DMS 273 treated with DMSO at 0.1 percent for 48 hours (cell line): ENCODE measurements around the gene HLF.
A peak's percentile ranks its signal among the peaks of the same experiment; 100 is the strongest.

Experiments
- DNase-seq: peaks from one replicate; lab custom pipeline; 2025; lab: John Stamatoyannopoulos, UW

Gene HLF

DNA sequence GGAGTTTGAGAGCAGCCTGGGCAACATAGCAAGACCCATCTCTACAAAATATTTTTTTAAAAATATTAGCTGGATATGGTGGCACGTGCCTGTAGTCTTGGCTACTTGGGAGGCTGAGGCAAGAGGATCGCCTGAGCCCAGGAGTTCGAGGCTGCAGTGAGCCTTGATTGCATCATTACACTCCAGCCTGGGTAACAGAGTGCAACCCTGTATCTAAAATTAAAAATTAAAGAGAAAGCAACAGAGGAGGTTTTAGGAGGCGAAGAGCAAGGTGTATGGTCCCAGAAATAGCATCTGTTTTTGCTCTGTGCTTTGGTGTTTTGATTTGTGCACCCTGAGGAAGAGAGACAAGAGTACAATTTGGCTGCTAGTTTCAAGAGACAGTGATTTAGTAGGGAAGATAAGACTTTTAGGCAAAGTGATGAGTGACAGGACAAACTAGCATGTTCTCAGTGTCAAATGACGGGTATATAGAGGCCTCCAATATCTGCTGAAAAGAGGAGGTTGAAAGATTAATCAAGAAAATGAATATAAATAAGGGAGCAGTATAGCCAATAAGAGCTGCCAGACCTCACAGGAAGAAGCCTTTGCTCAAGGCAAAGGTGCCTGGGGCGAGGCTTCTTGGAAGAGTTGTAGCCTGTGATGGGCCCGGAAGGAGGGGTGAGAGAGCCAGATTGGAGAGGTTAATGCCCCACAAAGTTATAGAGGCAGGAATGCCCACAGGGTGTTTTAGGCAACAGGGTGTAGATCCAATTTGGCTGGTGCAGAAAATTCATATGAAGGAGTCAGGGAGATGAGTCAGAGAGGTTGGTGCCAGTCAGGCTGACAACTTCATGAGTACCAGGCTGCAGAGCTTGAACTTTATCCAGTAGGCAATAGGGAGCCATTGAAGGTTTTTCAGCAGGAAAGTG, 11.4 kb downstream of the HLF start:
- no peak for DNase-seq

DNA sequence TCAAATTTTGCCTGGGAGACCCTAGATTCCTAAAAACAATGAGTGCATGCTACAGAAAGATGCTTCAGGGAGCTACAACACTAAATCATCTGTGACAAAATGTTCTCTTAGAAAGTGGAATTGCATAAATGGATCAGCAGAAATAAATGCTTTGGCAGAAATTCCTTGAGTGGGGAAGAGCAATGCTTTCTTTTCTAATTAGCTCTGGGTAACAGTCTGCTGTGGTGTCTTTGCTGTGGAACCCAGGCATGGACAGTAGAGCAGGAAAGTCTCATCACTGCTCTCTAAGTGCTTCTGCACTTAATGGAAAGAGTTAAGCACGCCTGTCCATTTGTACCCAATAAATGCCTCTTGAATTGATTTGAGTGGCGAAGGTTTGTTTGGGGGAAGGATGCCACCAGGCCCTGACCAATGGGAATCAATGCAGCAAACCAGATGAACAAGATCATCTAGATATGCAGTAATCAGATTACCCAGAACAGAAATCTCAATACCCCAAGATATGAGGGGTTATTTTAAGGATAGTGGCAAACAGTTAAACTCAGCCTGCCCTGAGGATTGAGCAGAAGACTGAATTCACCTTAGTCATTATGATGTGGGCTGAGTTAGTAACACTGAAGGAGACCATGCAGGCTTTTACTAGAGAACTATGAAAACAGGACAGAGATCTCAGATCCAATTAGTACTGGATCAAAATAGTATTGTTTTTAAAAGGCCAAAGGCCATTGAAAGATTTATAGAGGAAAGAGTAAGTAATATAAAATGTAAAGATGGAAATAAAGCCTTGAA, 13.6 kb downstream of the HLF start:
- DNase-seq: no peak

DNA sequence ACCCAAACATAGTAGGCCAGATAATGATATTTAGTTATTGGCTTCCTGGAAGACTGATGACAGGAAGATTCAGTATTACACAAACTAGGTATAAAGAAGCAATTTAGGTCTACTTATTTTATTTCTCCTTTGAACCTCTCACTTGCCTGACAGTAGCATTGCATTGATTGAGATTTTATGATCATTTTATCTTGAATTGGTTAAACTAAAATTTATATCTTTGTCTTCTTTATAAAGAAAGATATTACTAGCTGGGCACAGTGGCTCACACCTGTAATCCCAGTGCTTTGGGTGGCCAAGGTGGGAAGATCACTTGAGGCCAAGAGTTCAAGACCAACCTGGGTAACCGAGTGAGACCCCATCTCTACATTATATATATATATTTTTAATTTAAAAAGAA, 14.4 kb downstream of the HLF start:
- DNase-seq: no peak

DNA sequence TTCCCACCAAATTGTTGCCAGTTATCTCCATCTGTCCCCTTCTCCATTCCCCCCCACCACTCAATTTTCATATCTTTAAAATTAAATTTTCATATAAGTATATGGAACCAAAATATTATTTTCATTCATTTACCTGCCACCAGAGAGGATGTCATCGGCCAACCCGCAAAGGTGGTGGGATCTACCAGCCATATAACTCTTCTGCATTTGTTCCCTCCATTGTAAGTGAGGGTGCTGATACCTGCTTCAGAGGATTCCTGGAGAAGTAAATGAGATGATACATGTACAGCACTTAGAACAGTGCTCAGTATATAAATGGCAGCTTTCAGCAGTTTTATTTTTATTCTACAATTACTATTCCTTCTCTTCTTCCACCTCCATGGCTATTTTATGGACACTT, 15.0 kb downstream of the HLF start:
- no peak for DNase-seq

DNA sequence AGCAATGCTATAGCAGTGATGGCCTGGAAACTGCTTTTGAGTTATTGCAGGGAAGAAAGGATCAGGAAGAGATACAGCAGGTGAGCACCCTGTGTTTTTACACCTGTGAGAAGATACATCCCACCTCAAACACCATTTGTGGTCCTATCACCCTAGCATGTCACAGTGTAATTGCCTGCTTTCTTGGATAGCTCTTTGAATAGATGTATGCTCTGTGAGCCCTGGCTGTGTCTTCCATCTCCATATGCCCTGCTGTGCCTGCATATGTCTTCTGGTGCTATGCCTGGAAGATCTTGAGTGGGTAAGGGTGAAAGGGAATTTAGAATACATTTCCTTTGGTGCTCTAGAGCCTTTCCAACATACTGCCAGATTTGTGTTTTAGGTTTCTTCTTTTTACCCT, 15.5 kb downstream of the HLF start:
- DNase-seq: no peak

DNA sequence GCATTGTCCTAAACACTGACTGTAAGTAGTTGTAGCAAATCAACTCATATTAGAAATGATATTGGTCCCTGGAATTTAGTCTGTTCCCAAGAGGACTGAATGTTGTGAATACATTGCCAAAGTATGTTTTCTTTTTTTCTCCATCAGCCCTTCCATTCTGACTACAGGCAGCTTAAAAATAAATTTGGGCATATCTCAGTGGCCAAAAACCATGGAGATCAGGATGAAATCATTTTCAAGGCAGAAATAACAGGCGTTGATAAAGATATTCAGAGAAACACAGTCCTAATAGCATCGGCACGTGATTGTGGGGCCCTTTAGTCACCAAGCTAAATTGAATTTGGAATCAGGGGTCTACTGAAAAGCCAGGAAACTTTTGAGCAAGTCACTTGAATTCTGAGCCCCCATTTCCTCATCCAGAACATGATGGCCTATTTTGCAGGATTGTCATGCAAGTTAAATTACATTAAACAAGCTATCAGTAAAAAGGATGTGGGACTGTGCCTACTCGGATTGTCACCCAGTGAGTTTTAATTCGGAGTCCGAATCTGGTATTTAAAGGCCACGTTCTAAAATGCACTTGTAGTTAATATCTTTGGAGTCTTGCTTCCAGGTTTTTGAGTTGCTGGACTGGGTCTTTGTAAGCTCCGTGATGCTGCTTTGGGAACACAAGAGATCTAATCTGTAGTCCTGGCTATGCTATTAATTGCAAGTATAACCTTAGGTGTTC, 17.1 kb downstream of the HLF start:
- DNase-seq: no peak

DNA sequence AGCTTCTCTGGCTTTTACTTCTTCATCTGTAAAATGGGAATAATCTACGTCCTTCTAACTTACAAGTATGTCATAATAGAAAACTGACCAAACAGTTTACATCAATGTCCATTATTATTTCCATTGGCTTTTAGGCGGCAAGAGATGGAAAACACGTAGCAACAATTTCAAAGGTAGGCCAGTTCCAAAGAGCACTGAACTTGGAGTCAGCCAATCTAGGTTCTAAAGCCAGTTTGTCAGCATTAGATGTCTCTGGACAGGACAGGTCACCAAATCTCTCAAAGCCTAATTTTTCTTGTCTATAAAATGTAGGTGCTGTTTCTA, 17.6 kb downstream of the HLF start:
- DNase-seq: no peak

DNA sequence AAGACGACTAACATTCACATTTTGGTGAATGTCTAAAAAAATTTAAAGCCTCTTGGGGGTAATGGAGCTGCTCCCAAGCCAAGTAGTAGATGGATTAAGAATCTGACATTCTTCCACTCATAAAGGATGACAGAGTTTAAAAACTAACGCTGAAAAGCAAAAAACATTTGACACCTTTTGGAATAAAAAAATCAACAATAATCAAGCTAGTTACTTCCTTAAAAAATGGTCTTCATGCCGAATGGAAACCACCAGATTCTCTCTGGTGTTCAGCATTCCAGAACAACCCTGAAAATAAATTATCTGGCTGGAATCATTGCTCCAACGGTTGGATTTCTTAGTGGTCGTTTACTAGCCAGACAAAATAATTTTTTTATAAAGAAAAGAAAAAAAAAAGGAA, 18.0 kb downstream of the HLF start:
- DNase-seq: no peak

DNA sequence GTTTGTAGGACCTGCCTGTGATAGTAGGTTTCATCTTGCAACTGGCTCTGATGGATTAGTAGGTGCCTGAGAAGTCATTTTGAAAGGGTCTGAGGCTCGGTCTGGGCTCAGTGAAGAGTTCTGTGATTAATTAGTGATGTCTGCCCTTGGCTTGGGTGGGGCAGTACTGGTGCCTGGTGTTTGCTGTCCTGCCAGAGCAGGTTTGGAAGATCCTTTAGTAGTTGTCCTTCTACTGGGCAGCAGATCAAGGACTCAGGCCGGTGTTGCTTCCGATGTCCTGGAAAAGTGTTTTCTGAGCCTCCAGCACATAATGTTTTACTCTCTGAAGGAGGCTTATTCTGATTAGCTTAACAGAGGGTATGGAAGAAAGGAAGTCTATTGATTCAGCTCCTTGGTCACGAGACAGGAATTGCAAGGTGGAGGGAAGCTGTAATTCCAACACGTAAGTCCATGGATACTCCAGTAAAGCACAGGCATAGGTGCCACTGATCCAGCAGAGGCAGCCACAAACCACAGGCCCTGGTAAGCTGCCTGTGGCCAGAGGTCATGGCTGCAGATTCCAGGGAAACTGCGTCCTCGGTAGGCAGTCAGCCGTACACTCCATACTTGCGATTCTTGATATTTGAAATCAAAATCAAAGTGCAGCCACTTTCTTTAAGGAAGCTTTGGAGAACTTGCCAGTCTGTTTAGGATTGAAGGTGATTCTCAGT, 18.7 kb downstream of the HLF start:
- DNase-seq: no peak

DNA sequence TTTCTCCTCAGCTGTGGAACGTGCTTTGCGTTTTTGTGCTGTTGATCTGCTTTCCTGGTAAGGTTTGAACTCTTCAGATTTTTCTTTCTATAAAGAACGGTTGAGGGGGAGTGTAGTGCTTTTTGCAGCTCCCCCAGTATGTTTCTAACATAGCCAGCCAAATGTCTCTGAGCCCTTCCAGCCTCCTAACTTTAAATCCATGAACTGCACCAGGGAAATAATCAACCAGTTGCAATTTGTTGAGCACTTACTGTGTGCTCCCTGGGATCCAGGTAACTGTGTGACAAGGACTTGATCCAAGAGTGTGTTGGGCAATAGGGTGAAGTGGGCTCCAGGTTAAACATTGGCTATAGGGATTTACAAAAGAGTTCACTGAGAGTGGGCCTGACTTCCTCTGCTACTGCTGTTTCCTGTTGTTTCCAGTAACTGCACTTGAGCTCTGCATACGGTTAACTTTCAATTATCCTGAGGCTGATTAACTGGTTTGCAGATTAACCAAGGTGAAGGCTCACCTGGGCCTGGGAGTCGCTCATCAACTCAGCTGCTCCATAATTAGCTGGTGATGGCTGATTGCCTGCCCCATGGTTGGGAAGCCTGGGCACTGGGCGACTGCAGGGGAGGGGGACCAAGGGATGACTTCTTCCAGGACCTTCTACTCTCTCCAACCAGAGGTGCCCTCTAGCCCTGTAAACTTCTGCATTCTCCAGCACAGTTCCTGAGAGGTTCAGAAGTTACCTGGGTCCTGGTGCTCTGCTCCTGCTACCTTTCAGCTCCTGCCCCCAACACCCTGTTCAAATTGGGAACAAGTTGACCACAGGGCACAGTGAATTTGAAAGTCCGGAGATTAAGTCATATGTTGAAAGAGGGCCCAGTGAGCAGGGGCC, 19.5 kb downstream of the HLF start:
- DNase-seq: no peak

DNA sequence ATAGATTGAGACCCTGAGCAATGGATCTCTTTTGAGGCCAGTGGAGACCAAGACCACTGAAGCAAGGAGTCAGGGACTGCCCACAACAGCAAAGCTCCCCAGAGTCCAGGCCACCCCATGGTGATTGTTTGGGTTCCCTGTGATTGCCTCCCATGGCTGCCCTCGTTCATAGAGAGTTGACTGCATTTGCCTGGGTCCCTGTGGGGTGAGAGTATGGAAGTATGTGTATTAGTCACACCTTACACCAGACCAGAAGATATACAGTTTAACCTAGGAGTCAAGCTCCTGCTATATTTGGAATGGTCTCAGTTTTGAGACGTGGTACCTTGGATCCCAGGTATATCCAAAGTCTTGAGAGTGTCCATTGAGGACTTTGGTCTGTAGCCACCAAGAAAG, 20.2 kb downstream of the HLF start:
- DNase-seq: no peak

DNA sequence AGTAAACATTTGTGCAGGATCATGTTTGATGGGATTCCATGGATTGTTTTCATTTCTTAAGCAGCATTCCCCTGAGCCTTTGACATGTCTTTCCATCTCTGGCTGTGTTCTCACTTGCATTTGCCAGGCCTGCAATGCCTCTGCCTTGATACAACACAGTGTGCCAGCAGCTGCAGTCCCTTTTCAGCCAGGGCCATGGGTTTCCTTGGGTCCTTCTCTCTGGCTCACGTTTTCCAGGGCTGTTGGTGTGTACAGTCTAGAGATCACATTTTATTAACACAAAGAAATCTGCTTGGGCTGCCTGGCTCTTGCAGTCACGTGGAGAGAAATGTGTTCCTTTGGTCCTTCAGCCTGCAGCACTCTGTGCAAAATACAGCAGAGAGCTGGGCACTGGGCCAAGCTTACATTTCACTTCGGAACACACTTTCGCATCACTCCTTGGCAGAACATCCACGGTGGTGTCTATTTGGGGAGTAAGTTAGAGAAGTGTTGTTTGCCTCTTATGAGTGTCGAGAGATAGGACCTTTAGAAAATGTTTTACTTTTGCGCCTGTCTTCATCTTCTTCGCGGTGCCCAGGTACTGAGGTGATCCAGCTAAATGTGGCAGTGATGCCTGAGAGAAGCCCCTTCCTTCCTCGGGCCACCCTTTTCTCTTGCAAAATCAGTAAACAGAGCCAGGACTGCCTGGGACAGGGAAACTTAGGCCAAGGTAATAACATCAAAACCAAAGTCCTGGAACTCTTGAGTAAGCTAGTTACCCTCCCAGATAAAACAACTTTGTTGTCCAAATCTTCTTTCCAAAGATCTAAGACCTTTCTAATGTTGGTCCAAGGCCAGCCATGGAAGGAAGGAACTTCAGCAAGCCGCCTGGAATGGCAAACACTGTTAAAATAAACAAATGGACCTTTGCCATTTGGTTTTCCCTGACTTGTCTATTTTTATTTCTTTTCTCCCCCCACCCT, 20.9 kb downstream of the HLF start:
- no peak for DNase-seq

DNA sequence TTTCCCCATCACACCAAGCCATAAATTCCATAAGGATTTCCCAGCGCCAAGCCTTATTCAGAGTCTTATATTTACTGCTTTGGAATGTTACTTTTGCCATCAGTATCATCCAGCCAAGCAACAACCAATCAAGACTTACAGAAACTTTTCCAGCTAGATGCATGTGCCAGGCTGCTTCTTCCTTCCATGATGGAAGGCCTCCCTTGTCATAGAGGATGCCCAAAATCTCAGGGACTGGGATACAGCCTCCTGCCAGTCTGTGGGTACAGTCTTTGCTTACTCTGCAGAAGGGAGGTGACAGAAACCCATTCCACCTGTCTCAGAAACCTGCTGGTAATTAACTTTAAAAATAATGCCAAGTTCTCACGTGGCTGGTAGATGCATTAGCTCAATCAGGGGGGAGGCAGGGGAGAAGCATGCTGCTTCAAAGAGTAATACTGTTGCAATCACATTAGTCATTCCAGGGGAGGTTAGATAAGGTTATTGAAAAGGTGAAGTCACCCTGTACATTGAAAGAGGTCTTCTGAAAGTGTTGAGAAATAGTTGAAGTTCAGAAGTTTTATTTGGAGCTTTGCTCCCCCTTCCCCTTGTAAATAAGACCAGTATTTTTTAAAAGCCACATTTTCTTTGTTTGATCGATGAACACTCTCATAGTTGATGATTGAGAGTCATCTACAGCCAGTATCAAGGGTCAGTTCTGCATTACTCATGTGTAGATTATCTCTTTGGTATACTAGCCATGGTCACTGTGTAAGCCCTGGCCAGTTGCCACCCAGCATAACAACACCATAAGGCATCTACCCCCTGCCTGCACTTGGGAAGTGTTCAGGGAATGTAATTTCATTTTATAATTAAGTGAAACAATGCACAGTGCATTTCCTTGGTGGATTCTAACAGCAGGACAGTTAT, 22.2 kb downstream of the HLF start:
- DNase-seq: peak; percentile 47

DNA sequence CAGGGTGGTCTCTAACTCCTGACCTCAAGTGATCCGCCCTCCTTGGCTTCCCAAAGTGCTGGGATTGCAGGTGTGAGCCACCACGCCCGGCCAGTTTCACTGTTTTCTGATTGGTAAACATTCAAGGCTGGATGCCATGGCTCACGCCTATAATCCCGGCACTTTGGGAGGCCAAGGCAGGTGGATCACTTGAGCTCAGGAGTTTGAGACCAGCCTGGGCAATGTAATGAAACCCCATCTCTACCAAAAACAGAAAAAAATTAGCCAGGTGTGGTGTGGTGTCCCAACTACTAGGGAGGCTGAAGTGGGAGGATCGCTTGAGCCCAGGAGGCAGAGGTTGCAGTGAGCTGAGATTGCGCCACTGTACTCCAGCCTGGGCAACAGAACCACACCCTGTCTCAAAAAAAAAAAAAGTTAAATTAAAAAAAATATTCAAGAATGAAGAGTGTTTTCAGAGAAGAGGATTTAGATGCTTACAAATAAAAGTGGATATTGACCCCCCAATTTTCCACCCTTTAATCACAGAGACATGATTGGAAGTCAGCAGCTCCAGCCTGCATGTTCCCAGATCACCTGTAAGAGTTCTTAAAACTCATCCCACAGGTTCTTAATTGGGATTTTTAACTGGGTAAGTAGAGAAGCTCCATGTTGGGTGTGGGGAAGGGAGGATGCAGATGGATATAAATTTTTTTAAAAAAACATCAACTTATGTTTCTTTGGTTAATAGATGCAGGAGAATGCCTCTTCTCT, 23.8 kb downstream of the HLF start:
- no peak for DNase-seq

DNA sequence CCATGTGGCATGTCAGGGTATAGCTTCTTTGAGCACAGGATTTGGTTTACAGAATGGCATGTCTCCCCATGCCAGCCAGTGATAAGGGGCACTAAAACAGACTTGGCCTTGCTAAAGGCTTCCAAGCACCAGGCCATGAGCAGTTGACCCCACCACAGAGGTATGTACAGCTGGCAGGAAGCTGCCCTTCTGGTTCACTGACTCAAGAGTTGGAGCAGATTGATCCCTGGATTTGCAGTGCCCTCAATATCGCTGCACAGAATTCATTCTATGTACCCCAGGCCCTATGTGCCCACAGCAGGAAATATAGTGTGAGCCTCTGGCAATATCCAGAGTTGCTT, 24.3 kb downstream of the HLF start:
- no peak for DNase-seq

DNA sequence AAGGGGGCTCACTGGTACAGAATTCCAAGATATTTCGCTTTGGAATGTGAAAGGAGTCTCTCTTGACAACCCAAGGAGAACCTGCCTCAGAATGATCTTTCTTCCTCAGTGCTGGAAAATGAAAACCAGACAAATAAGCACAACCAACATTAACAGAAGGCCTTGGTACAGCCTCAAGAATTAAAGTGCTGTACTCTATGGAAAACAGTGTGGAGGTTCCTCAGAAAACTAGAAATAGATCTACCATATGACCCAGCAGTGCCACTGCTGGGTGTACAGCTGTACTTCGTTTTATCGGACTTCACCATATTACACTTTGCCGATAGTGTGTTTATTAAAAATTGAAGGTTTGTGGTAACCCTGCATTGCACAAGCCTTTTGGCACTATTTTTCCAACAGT, 25.2 kb downstream of the HLF start:
- DNase-seq: no peak

DNA sequence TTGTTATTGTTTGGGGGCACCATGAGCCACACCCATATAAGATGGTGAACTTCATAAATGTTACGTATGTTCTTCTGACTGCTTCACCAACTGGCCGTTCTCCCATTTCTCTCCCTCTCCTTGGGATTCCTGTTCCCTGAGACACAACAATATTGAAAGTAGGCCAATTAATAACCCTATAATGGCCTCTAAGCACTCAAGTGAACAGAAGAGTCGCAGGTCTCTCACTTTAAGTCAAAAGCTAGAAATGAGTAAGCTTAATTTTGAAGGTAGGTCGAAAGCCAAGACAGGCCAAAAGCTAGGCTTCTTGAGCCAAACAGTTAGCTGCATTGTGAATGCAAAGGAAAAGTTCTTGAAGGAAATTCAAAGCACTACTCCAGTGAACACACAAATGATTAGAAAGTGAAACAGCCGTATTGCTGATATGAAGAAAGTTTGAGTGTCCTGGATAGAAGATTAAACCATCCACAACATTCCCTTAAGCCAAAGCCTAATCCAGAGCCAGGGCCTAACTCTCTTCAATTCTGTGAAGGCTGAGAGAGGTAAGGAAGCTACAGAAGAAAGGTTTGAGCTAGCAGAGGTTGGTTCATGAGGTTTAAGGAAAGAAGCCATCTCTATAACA, 25.8 kb downstream of the HLF start:
- no peak for DNase-seq

DNA sequence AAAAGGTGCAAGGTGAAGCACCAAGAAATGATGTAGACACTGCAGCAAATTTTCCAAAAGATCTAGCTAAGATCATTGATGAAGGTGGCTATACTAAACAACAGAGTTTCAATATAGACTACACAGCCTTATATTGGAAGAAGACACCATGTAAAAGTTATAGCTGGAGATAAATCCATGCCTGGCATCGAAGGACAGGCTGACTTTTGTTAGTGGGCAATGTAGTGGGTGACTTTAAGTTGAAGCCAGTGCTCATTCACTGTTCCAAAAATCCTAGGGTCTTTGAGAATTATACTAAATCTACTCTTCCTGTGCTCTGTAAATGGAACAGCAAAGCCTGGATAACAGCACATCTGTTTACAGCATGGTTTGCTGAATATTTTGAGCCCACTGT, 26.4 kb downstream of the HLF start:
- DNase-seq: no peak
